HepG2 (cell line): Measurements from ENCODE around the gene SRRM1. TPM values are rescaled to one million over a fixed set of nuclear protein-coding genes. Genes with fewer than 3 reads are reported as not detected.

Source experiments
- ATAC-seq: fragments of 200-7000 bp; cut with Tn5 transposase; 3 replicates; pipeline ENCODE4 v1.9.1; 2020; ENCODE audit warnings: mild to moderate bottlenecking, moderate library complexity
- BruUV-seq: library from RNA; stranded (reverse); fragments of 400-500 nt; replicated peaks from 2 replicates; lab custom pipeline; 2021; lab: Mats Ljungman, UMichigan
- CTCF ChIA-PET: fragments of 300-600 bp; formaldehyde crosslinking; extraction: SDS; loops from one replicate; lab custom pipeline; 2021; ENCODE audit warnings: low total read pairs, inconsistent platforms, low intra/inter-chr PET ratio; lab: Yijun Ruan, JAX
- POLR2A ChIA-PET: fragments of 350-600 bp; sonication (Branson Sonifier 250); formaldehyde crosslinking; loops from one replicate; lab custom pipeline; 2020; ENCODE audit warnings: antibody characterized with exemption, inconsistent platforms; lab: Yijun Ruan, JAX
- DNase-seq: peaks from one replicate; pipeline ENCODE4 v3.0.0-alpha.2; 2015; ENCODE audit warnings: low spot score
- FAIRE-seq: peaks from 3 replicates; lab custom pipeline; 2011; peaks lifted over from hg19 to GRCh38; lab: Jason Lieb, UNC
- H2AFZ ChIP-seq: one replicate; pipeline ENCODE4 v1.6.1; 2011; ENCODE audit warnings: low read length, inconsistent platforms
- H3K27ac ChIP-seq: fragments of 300-600 bp; 3 replicates; pipeline ENCODE4 v1.8.0; 2011; ENCODE audit warnings: mixed run types, mild to moderate bottlenecking, mixed read lengths, low read length, inconsistent platforms; ENCODE audit not compliant: insufficient read depth; ENCODE audit errors: extremely low read length
- H3K27me3 ChIP-seq, 2 experiments: fragments of 200-600 bp in 1 of 2; 2 replicates in 1 of 2; 3 replicates in 1 of 2; pipeline versions ENCODE4 v1.6.0 to v1.8.0; 2011; ENCODE audit warnings: low read length in 2 of 2, mild to moderate bottlenecking in 2 of 2, moderate library complexity in 2 of 2, inconsistent platforms in 1 of 2; ENCODE audit not compliant: insufficient read depth in 2 of 2, control insufficient read depth in 1 of 2
- H3K36me3 ChIP-seq, 2 experiments: fragments of 200-600 bp in 1 of 2; replicated peaks in 1 of 2; 2 replicates in 1 of 2; 3 replicates in 1 of 2; pipeline versions ENCODE4 v1.5.1 to v1.8.0; 2011; ENCODE audit warnings: low read length in 2 of 2, inconsistent platforms in 1 of 2; ENCODE audit not compliant: insufficient read depth in 2 of 2, control insufficient read depth in 1 of 2
- H3K4me1 ChIP-seq: 2 replicates; pipeline ENCODE4 v1.5.1; 2012; ENCODE audit warnings: low read length, inconsistent platforms; ENCODE audit not compliant: insufficient read depth
- H3K4me2 ChIP-seq: 2 replicates; pipeline ENCODE4 v1.6.0; 2011; ENCODE audit warnings: low read depth, low read length, inconsistent platforms
- H3K4me3 ChIP-seq, 3 experiments: fragments of 200-600 bp in 1 of 3; sonication (generic), shearing (Covaris generic) in 1 of 3; replicated peaks in 1 of 3; 2 replicates each; pipeline ENCODE4 v1.5.1; 2011 to 2016; ENCODE audit warnings: low read length in 3 of 3, inconsistent platforms in 2 of 3, low read depth in 2 of 3, mild to moderate bottlenecking in 2 of 3, control low read depth in 1 of 3, mixed read lengths in 1 of 3; ENCODE audit not compliant: insufficient read depth in 1 of 3
- H3K79me2 ChIP-seq: one replicate; pipeline ENCODE4 v1.6.1; 2011; ENCODE audit warnings: low read length, inconsistent platforms; ENCODE audit not compliant: insufficient read depth
- H3K9ac ChIP-seq: 2 replicates; pipeline ENCODE4 v1.6.0; 2011; ENCODE audit warnings: mild to moderate bottlenecking, low read depth, low read length, inconsistent platforms; ENCODE audit not compliant: insufficient read depth
- H3K9me3 ChIP-seq: 2 replicates; pipeline ENCODE4 v1.5.1; 2012; ENCODE audit warnings: mild to moderate bottlenecking, low read length
- H4K20me1 ChIP-seq: 2 replicates; pipeline ENCODE4 v1.6.0; 2011; ENCODE audit warnings: inconsistent platforms, mild to moderate bottlenecking, low read length, moderate library complexity; ENCODE audit not compliant: insufficient read depth
- CREBL2 ChIP-seq: sonication (generic); formaldehyde crosslinking; IDR thresholded peaks from 2 replicates; pipeline ENCODE4 v1.8.1; 2023; ENCODE audit warnings: missing genetic modification reagents, mild to moderate bottlenecking, borderline replicate concordance
- CSRNP2 ChIP-seq: sonication (generic); formaldehyde crosslinking; conservative IDR thresholded peaks from 2 replicates; pipeline ENCODE4 v1.8.0; 2022; ENCODE audit warnings: low read depth, missing genetic modification reagents
- DMAP1 ChIP-seq: IDR thresholded peaks from 2 replicates; pipeline ENCODE4 v1.6.1; 2016
- DZIP1 ChIP-seq: sonication (generic); formaldehyde crosslinking; IDR thresholded peaks from 2 replicates; pipeline ENCODE4 v1.5.0; 2020; ENCODE audit warnings: mild to moderate bottlenecking, missing genetic modification reagents
- ERF ChIP-seq: IDR thresholded peaks from 2 replicates; pipeline ENCODE4 v1.6.1; 2018; ENCODE audit warnings: missing biosample characterization, missing genetic modification reagents
- FOXK1 ChIP-seq: sonication (generic); formaldehyde crosslinking; IDR thresholded peaks from 2 replicates; pipeline ENCODE4 v1.4.0; 2020; ENCODE audit warnings: low read depth, missing genetic modification reagents, borderline replicate concordance
- GABPA ChIP-seq, 2 experiments: IDR thresholded peaks; 2 replicates each; pipeline ENCODE4 v1.6.1; 2011 to 2016; ENCODE audit warnings: low read depth in 2 of 2, low read length in 1 of 2, missing biosample characterization in 1 of 2, missing genetic modification characterization in 1 of 2
- NR2F6 ChIP-seq, 2 experiments: IDR thresholded peaks; 2 replicates each; pipeline ENCODE4 v1.6.1; 2016; ENCODE audit warnings: antibody characterized with exemption in 1 of 2, mild to moderate bottlenecking in 1 of 2
- RARA ChIP-seq: IDR thresholded peaks from 2 replicates; pipeline ENCODE4 v1.6.1; 2016; ENCODE audit warnings: missing genetic modification reagents, missing compliant biosample characterization
- RORA ChIP-seq: sonication (generic); formaldehyde crosslinking; IDR thresholded peaks from 2 replicates; pipeline ENCODE4 v1.5.0; 2020; ENCODE audit warnings: mild to moderate bottlenecking, missing genetic modification reagents, moderate library complexity
- RXRB ChIP-seq: IDR thresholded peaks from 2 replicates; pipeline ENCODE4 v1.6.1; 2016; ENCODE audit warnings: borderline replicate concordance, missing genetic modification reagents, missing compliant biosample characterization
- SAP130 ChIP-seq: IDR thresholded peaks from 2 replicates; pipeline ENCODE4 v1.6.1; 2016; ENCODE audit warnings: low read depth
- SP5 ChIP-seq: IDR thresholded peaks from 2 replicates; pipeline ENCODE4 v1.6.1; 2016; ENCODE audit warnings: low read depth, borderline replicate concordance
- SRSF9 ChIP-seq: fragments of 200-400 bp; formaldehyde crosslinking; IDR thresholded peaks from 2 replicates; pipeline ENCODE4 v1.6.1; 2018; ENCODE audit warnings: borderline replicate concordance, mild to moderate bottlenecking, low read depth, low read length; ENCODE audit not compliant: insufficient read depth, poor library complexity, severe bottlenecking
- SSRP1 ChIP-seq: IDR thresholded peaks from 2 replicates; pipeline ENCODE4 v1.6.1; 2016; ENCODE audit warnings: control low read depth
- TEAD3 ChIP-seq: optimal IDR thresholded peaks from 2 replicates; pipeline ENCODE3; 2016; ENCODE audit warnings: borderline replicate concordance
- ZBTB38 ChIP-seq: sonication (generic); formaldehyde crosslinking; IDR thresholded peaks from 2 replicates; pipeline ENCODE4 v1.5.1; 2020; ENCODE audit warnings: mild to moderate bottlenecking, missing genetic modification reagents
- ZC3H13 ChIP-seq: sonication (generic); formaldehyde crosslinking; IDR thresholded peaks from 2 replicates; pipeline ENCODE4 v1.8.1; 2023; ENCODE audit warnings: mild to moderate bottlenecking, missing genetic modification reagents, moderate library complexity
- ZFX ChIP-seq: sonication (generic); formaldehyde crosslinking; IDR thresholded peaks from 2 replicates; pipeline ENCODE4 v1.4.0; 2020; ENCODE audit warnings: mild to moderate bottlenecking, low read depth, missing genetic modification reagents, moderate library complexity
- ZNF12 ChIP-seq: sonication (generic); formaldehyde crosslinking; IDR thresholded peaks from 2 replicates; pipeline ENCODE4 v1.5.0; 2020; ENCODE audit warnings: missing genetic modification reagents
- ZNF138 ChIP-seq: sonication (generic); formaldehyde crosslinking; IDR thresholded peaks from 2 replicates; pipeline ENCODE4 v1.5.0; 2020; ENCODE audit warnings: mild to moderate bottlenecking, low read depth, missing genetic modification reagents
- ZNF484 ChIP-seq: sonication (generic); formaldehyde crosslinking; IDR thresholded peaks from 2 replicates; pipeline ENCODE4 v1.5.1; 2020; ENCODE audit warnings: mild to moderate bottlenecking, low read depth, missing genetic modification reagents, borderline replicate concordance
- ZNF605 ChIP-seq: sonication (generic); formaldehyde crosslinking; IDR thresholded peaks from 2 replicates; pipeline ENCODE4 v1.8.0; 2022; ENCODE audit warnings: mild to moderate bottlenecking, missing genetic modification reagents
- WGBS: methylation state at CpG from one replicate; pipeline ENCODE4 v1.1.6; 2017; ENCODE audit warnings: low lambda C conversion rate; 5-methylcytosine and 5-hydroxymethylcytosine counted together
- in situ Hi-C: cut with HindIII; loops from 2 replicates; pipeline ENCODE4 v1.10.0; 2017; ENCODE audit warnings: low pct_unique_long_range_greater_than_20kb; ENCODE audit not compliant: extremely low pct_ligation_motif_present
- intact Hi-C: fragments of 100-400 bp; cut with micrococcal nuclease; formaldehyde crosslinking; loops from one replicate; pipeline ENCODE4 v1.10.0; 2022; ENCODE audit not compliant: unreplicated experiment
- polyA plus RNA-seq, 8 experiments: library from polyadenylated mRNA; depleted of rRNA in 3 of 8; stranded (reverse) in 7 of 8; unstranded in 1 of 8; fragments of >200 nt; fragmentation: Illumina TruSeq in 4 of 8; extraction: Trizol in 4 of 8; gene quantifications; 2 replicates each; pipeline versions ENCODE4 v1.2.1 to v1.2.3, GENCODE V29; 2011 to 2016; ENCODE audit warnings: low read depth in 4 of 8, missing spikeins in 1 of 8, mixed read lengths in 1 of 8; ENCODE audit not compliant: insufficient read depth in 1 of 8
- total RNA-seq, 5 experiments: library from RNA; depleted of rRNA; stranded (reverse); fragments of >200 nt; fragmentation: Illumina TruSeq; extraction: Trizol; gene quantifications; 2 replicates each; pipeline ENCODE4 v1.2.3, GENCODE V29; 2016; ENCODE audit warnings: low read depth in 1 of 5

Gene SRRM1
- total and polyA plus RNA-seq, 2 of the 13 experiments (the other 11 are each of a cell fraction or from before 2014, with no cell fraction given): 31.6 to 44.5 TPM

- no TSS peak for BruUV-seq
- WGBS: 66% methylated on average over 12 of the region's 12 CpGs
- H3K27ac ChIP-seq: no peak overlapping the region
- no peak overlapping the region for H2AFZ ChIP-seq
- ChIA-PET POLR2A (no interaction called here), CTCF (no interaction called here)
- no peak overlapping the region for H3K9ac ChIP-seq
- no peak overlapping the region for H3K4me3 ChIP-seq
- DNase-seq: peak; percentile 71
- intact Hi-C loops: no loop called here
- peak overlapping the region; percentile 10; the same call in 1 of the 2 replicates for H3K4me2 ChIP-seq
- ATAC-seq: no peak; the same call in 2 of the 3 replicates
- in situ Hi-C loops: no loop called here
- no peaks in the 10 kb centered on the region for H4K20me1 ChIP-seq
- no peak for FAIRE-seq
- no peaks in the 10 kb centered on the region for H3K9me3 ChIP-seq
- peaks cover 75% of the 10 kb centered on the region for H3K4me1 ChIP-seq
- H3K36me3 ChIP-seq: no peaks in the 10 kb centered on the region
- H3K27me3 ChIP-seq: no peaks in the 10 kb centered on the region
- H3K79me2 ChIP-seq: no peaks in the 10 kb centered on the region
- TF ChIP-seq RARA (peak; percentile 83), ZBTB38 (CRISPR knock-in tag) (peak; percentile 44; the same call in 1 of the 2 replicates), SP5 (CRISPR knock-in tag) (peak; percentile 57; the same call in 1 of the 2 replicates), NR2F6 (IDR thresholded peaks at IDR 0.05) (0 out of 2 replicates have a peak, but pooled peaks have one; percentile 21), NR2F6 (CRISPR knock-in tag; IDR thresholded peaks at IDR 0.05) (peak; percentile 60; the same call in 1 of the 2 replicates), SRSF9 (no peak), CREBL2 (CRISPR knock-in tag) (no peak), ZC3H13 (CRISPR knock-in tag) (no peak), DMAP1 (CRISPR knock-in tag) (no peak), ZNF605 (CRISPR knock-in tag) (peak; percentile 19; the same call in 1 of the 2 replicates), DZIP1 (no peak), ZNF138 (no peak), FOXK1 (CRISPR knock-in tag) (no peak), ERF (no peak), SAP130 (CRISPR knock-in tag) (peak; percentile 19; the same call in 1 of the 2 replicates), RXRB (CRISPR knock-in tag) (peak; percentile 34; the same call in 1 of the 2 replicates), GABPA (IDR thresholded peaks at IDR 0.05; ENCODE audit: low read depth, low read length) (0 out of 2 replicates have a peak, but pooled peaks have one; percentile 24), GABPA (CRISPR knock-in tag; IDR thresholded peaks at IDR 0.05; ENCODE audit: low read depth) (peak; percentile 73), ZNF484 (CRISPR knock-in tag) (no peak), SSRP1 (CRISPR knock-in tag) (no peak), CSRNP2 (CRISPR knock-in tag) (no peak), ZFX (CRISPR knock-in tag) (peak; percentile 64; the same call in 1 of the 2 replicates), RORA (CRISPR knock-in tag) (no peak), ZNF12 (CRISPR knock-in tag) (no peak), TEAD3 (peak; percentile 10)
Observed at GRCh38 chr1:24720152-24720551, 77.0 kb downstream of the SRRM1 start.
